ENCODE results near the gene OPCML. TPM values are rescaled to one million over a fixed set of nuclear protein-coding genes. Genes with fewer than 3 reads are reported as not detected.

The OPCML gene
- polyA plus RNA-seq, 1 donor from 2014 or later, result not detected

DNA sequence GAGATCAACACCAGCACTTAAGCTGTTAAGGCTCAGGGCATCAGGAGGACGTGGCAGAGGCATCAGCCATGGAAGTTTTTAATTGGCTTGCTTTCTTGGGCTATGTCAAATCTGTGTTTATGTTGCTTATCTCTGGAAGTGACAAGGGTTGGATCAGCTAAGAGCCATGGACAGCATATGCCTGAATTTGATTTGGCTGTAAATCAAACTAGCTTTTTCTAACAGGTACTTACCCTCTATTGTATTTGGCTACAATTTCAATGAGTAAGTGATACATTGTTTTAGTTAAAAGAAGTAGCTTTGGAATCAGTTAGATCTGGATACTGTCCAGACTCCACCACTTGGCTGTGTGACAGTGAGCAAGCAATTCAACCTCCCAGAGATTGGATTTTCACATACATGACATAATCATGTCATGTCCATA lies 936.6 kb downstream of the OPCML start:
- Mint-ChIP-seq H3K4me1 (no peaks in the 10 kb centered on the region), H3K36me3 (no peaks in the 10 kb centered on the region)

DNA sequence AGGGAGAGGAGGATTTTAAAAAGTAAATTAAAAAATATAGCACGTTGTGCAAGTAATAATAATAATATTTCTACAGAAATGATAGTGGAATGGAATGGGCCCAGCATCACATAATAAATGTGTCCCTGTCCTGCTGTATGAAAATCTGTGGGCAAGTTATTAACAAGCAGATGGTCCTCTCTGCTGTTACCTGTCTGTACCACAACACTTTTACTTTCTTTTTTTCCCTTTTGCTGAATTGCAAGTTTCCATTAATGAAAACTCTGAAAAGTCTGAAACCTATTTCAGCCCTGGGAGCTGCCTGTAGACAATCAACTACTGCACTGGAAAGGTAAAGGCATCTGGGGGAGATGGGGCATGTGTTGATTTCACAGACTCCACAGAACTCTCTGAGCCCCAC lies 937.1 kb downstream of the OPCML start:
- no peaks in the 10 kb centered on the region for H3K4me1 Mint-ChIP-seq
- H3K27me3 Mint-ChIP-seq, result no peaks in the 10 kb centered on the region
- peaks cover 0 to 10% (median 2%) of the 10 kb centered on the region in 3 donors for H3K9me3 Mint-ChIP-seq
- no peaks in the 10 kb centered on the region for H3K36me3 Mint-ChIP-seq
- no peak overlapping the region for H3K4me3 Mint-ChIP-seq
- no peak overlapping the region for H3K27ac Mint-ChIP-seq

More for the DNA sequence above, 936.6 kb downstream of the OPCML start:
- no peaks in the 10 kb centered on the region for H3K27me3 Mint-ChIP-seq
- no peak overlapping the region for H3K27ac Mint-ChIP-seq
- no peak overlapping the region for H3K4me3 Mint-ChIP-seq
- H3K9me3 Mint-ChIP-seq, result peaks cover 0 to 10% (median 2%) of the 10 kb centered on the region in 3 donors

DNA sequence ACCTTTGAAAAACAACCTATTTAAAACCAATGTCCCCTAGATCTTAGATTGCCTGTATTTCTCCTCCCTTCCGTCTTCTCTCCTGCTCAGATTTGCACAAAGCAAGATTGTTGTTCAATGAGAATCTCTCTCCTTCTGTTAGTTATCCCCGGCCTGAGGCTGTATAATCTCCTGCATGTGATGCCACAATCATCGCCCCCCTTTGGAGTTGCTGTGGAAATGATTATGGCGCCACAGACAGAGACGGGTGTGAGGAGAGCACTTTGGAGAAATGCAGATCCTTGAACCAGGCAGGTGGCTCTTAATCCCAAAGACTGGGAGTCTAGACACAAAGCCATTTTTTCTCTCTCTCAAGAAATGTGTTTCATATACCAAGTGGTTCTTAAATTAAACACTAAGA lies 941.3 kb downstream of the OPCML start:
- Mint-ChIP-seq H3K27me3 (no peaks in the 10 kb centered on the region), H3K4me3 (no peak overlapping the region), H3K27ac (no peak overlapping the region), H3K4me1 (no peaks in the 10 kb centered on the region), H3K36me3 (no peaks in the 10 kb centered on the region), H3K9me3 (peaks cover 0 to 8% (median 3%) of the 10 kb centered on the region in 3 donors)

DNA sequence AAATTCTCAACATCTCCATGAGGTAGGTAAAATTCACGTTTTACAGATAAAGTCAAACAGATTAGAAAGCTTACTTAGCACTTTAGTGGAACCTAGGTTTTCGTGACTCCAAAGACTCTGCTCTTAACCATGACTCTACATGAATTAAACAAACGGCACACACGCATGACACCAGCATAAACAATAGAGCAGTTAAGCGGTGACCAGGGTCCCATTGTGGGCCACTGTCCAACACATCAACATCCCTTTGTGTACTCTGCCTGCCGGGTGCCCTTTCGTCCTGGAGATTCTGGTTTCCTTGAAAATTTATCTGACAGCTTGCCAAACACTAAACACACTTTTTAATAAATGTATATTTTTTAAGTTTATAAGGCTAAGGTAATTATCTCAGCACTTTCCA lies 941.7 kb downstream of the OPCML start:
- Mint-ChIP-seq H3K27ac (no peak overlapping the region), H3K4me3 (no peak overlapping the region), H3K9me3 (peaks cover 0 to 8% (median 3%) of the 10 kb centered on the region in 3 donors), H3K27me3 (no peaks in the 10 kb centered on the region), H3K36me3 (no peaks in the 10 kb centered on the region), H3K4me1 (no peaks in the 10 kb centered on the region)

DNA sequence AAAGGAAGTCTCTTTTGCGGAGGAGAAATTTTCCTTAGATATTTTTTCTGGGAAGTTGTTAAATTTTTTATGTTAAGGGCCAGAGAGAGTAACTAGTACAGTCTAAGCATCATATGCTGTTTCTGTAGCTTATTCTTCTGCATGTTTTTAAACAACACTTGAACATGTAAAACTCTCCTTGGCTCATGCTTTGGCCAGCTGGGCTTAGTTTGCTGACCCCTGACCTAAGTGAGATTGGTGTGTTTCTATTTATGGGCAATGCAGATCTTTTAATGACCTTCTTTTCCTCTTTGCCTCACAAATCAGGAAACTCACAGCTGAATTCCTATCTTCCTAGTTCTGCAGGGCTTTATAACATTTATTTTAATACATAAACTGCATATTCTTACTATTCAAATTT lies 942.5 kb downstream of the OPCML start:
- Mint-ChIP-seq H3K4me1 (no peaks in the 10 kb centered on the region), H3K27ac (no peak overlapping the region), H3K36me3 (no peaks in the 10 kb centered on the region), H3K9me3 (peaks cover 0 to 8% (median 3%) of the 10 kb centered on the region in 3 donors), H3K4me3 (no peak overlapping the region), H3K27me3 (no peaks in the 10 kb centered on the region)

DNA sequence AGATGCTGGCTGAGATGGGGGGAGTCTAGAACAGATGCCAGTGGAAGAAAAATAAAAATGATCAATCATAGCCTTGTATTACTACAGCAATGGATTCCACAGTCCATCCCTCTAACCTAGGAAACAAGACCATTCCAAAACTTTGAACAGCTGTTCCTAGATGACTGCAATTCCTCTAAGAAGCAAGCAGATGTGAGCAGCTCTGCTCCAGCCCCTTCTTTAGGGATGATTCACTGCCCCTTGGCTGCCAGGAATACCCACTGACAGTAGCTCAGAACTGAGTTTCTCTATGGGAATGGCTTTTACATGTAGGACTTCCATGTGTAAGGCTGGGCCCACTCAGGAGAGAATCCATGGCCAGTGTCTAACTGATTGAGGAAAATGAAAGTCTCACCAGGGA lies 943.9 kb downstream of the OPCML start:
- H3K4me3 Mint-ChIP-seq, result no peak overlapping the region

DNA sequence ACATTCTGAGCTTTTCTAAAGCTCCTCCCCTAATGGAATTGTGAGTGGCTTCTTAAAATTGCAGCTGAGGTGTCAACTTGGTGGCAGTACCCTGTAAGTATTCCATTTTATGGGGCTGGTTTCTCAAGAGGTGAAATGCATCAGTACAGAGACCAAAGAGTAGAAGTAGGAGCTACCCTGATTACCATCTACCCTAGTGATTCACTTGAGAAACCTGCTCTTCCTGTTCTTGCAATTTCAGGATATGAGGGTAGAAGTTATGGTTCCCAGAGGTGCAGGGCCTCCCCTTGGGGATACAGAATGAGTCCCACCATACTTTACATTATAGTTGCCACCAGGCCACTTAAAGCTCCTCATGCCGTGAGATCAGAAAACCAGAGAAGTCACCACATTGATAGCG lies 944.6 kb downstream of the OPCML start:
- peaks cover 0 to 8% (median 3%) of the 10 kb centered on the region in 3 donors for H3K9me3 Mint-ChIP-seq
- no peaks in the 10 kb centered on the region for H3K27me3 Mint-ChIP-seq
- no peaks in the 10 kb centered on the region for H3K36me3 Mint-ChIP-seq
- no peak overlapping the region for H3K4me3 Mint-ChIP-seq
- no peaks in the 10 kb centered on the region for H3K4me1 Mint-ChIP-seq
- H3K27ac Mint-ChIP-seq, result no peak overlapping the region

More for the DNA sequence above, 943.9 kb downstream of the OPCML start:
- Mint-ChIP-seq H3K27ac (no peak overlapping the region), H3K36me3 (no peaks in the 10 kb centered on the region), H3K9me3 (peaks cover 0 to 8% (median 3%) of the 10 kb centered on the region in 3 donors), H3K27me3 (no peaks in the 10 kb centered on the region), H3K4me1 (no peaks in the 10 kb centered on the region)

DNA sequence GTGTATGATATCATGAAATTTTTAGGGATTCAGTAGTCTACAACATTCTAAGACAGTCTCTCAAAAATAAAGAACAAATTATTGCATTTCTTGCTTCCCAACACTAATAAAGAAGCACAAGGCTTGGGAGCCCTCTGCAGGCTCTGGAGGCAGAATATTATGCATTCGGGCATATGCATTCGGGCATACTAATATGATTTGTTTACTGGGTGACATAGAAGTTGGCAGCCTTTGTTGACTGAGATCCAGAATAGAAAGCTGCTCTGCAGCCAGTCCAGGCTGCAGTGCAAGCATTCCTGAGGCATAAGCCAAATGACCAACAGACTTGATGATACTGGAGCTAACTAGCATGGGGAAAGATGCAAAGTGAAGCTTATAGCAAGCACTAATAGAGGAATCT lies 945.5 kb downstream of the OPCML start:
- Mint-ChIP-seq H3K36me3 (no peaks in the 10 kb centered on the region), H3K4me1 (no peaks in the 10 kb centered on the region), H3K4me3 (no peak overlapping the region), H3K27ac (no peak overlapping the region), H3K27me3 (no peaks in the 10 kb centered on the region), H3K9me3 (peaks cover 0 to 4% (median 3%) of the 10 kb centered on the region in 3 donors)

DNA sequence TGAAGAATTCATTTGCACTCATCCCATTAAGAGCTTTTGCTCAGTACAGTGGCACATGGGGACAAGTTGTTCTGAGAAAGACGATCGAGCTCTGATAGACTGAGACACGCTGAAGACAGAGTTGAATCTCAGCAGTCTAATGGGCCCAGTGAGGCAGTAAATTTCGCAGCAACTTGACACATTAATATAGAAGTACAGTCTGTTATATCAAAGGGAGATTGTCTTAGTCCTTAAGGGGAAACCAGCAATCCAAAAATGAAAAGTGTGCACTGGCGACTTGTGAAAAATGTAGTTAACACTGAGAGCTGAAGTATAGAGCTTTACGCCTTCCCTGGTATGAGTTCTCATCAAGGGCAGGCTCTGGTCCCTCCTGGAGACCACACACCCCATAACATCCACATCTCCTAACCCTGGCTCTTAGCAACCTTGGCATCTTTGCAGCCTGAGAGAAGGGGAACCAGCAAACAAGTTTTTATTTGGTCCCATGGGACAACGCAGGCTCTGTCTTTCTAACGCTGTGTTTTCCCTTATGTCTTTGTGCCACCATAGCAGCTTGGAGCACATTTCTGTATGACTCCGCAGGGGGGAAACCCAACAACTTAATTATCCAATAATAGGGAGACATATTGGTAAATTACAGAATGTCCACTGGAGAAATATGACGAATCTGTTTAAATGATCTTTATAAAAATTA lies 952.5 kb downstream of the OPCML start:
- H3K9me3 Mint-ChIP-seq, result peaks cover 0 to 6% (median 5%) of the 10 kb centered on the region in 3 donors
- no peaks in the 10 kb centered on the region for H3K4me1 Mint-ChIP-seq
- H3K4me3 Mint-ChIP-seq, result no peak overlapping the region
- H3K27me3 Mint-ChIP-seq, result no peaks in the 10 kb centered on the region
- H3K27ac Mint-ChIP-seq, result no peak overlapping the region
- no peaks in the 10 kb centered on the region for H3K36me3 Mint-ChIP-seq

DNA sequence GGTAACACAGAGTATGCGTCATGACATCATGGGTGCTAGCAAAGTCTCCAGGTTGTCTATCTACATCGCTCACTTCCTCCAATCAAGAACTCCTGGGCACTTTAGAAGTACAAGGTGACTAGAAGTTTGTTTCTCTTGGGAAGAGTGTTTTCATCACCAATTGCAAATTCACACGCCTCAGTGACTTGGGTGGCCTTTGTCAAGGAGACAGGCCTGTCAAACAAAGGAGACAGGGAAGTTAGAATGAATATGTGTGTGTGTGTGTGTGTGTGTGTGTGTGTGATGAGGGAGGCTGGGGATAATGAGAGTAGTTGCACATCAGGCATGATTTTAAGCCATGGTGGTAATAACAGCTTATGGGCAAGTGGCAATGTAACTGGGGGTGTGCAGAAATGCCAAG lies 953.2 kb downstream of the OPCML start:
- Mint-ChIP-seq H3K4me3 (no peak overlapping the region), H3K9me3 (peaks cover 2 to 6% (median 5%) of the 10 kb centered on the region in 3 donors), H3K27ac (no peak overlapping the region), H3K36me3 (no peaks in the 10 kb centered on the region), H3K4me1 (no peaks in the 10 kb centered on the region), H3K27me3 (no peaks in the 10 kb centered on the region)

DNA sequence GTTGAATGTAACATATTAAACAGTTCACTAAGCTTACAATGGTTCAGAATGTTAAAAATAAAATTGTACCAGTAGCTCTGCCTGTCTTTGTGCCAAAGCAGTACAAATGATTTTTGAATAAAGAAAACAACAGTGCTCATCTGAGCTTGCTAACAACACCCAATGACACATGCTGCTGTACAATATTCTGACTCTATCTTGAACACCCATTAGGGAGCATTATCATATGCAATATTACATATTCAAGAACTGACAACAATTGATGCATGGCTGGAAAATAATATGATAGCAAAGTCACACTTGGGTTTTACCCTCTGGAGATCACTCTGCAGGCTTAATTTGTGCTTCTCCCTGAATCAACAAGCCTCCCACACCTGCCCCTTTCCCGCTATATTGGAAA lies 953.7 kb downstream of the OPCML start:
- no peaks in the 10 kb centered on the region for H3K36me3 Mint-ChIP-seq
- no peaks in the 10 kb centered on the region for H3K27me3 Mint-ChIP-seq
- H3K9me3 Mint-ChIP-seq, result peaks cover 2 to 10% (median 6%) of the 10 kb centered on the region in 3 donors
- no peaks in the 10 kb centered on the region for H3K4me1 Mint-ChIP-seq
- no peak overlapping the region for H3K27ac Mint-ChIP-seq
- no peak overlapping the region for H3K4me3 Mint-ChIP-seq

DNA sequence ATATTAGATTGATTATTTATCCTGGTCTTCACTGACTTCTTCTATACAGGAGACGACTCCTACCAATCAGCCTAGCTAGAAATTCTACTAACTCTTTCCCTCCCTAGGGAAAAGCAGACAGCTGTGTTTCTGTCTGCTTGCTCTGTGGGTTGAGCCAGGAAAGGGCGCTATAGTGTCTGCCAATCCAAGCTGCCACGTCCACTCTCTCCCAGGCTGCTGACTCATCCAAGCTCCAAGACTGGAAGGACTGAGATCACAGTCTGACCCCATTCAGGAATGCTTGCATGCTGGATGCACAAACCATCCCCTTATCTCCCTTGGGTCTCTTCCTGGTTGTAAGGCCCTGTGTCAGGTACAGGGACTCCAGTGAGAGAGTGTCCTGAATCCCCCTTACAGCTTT lies 955.6 kb downstream of the OPCML start:
- Mint-ChIP-seq H3K9me3 (peaks cover 2 to 17% (median 4%) of the 10 kb centered on the region in 3 donors), H3K4me1 (no peaks in the 10 kb centered on the region), H3K27ac (no peak overlapping the region), H3K36me3 (no peaks in the 10 kb centered on the region), H3K27me3 (no peaks in the 10 kb centered on the region), H3K4me3 (no peak overlapping the region)

DNA sequence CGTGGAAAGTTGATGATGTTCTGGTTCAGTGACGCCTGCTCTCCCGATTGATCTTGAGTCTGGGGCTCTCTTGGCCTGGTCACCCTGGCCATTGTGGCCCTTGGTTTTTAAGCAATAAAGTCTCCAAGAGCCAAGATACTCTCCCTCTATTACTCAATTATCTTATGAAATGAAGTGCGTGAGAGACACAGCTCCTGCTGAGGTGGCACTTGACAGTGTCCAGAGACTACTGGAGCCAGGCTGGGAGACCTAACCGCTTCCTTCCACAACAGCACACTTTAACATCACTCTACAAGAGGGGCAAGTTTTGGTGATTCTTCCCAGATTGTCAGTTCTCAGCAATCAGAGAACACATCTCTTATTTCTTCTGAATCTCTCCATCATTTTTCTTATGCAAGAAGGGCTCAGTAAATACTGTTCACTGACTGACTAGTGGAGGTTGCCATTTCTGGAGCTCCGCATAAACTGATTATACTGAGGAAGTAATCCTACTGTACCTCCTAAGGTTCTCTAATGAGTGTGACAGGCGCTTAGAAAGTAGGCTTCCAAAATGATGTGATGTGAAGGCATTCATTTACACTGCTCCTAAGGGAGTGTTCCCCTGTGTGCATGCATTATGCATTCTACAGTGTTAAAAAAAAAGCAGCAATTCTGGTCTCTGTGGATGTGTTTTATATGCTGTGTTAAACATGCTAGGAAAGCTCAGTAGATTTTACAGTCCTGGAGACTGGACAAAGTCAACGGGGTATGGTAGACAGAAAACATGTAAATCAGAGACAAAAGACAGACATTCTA lies 968.0 kb downstream of the OPCML start:
- Mint-ChIP-seq H3K27me3 (no peaks in the 10 kb centered on the region), H3K4me1 (peaks cover 0 to 2% (median 0%) of the 10 kb centered on the region in 3 donors), H3K27ac (no peak overlapping the region), H3K36me3 (no peaks in the 10 kb centered on the region), H3K9me3 (peaks cover 0 to 19% (median 8%) of the 10 kb centered on the region in 3 donors), H3K4me3 (no peak overlapping the region)

DNA sequence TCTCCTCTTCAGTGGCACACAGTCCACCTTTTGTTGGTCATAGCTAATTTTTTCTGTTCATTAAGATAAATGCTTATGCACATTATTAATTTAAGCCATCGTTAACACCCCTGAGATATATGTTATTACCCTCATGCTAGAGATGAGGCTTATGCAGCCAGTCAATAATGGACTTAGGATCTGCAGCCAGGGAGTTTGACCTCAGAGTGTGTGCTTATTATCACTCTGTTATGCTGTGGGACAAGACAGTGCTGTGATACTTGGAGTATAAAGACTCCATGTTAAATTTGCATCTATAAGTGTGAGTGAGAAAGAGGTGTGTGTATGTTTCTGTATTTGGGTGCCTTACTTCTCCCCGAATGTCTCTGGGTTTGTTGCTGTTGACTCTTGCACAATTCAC lies 969.3 kb downstream of the OPCML start:
- Mint-ChIP-seq H3K9me3 (peaks cover 3 to 21% (median 5%) of the 10 kb centered on the region in 3 donors), H3K36me3 (no peaks in the 10 kb centered on the region), H3K4me1 (peaks cover 0 to 2% (median 0%) of the 10 kb centered on the region in 3 donors), H3K27ac (no peak overlapping the region), H3K27me3 (no peaks in the 10 kb centered on the region), H3K4me3 (no peak overlapping the region)

DNA sequence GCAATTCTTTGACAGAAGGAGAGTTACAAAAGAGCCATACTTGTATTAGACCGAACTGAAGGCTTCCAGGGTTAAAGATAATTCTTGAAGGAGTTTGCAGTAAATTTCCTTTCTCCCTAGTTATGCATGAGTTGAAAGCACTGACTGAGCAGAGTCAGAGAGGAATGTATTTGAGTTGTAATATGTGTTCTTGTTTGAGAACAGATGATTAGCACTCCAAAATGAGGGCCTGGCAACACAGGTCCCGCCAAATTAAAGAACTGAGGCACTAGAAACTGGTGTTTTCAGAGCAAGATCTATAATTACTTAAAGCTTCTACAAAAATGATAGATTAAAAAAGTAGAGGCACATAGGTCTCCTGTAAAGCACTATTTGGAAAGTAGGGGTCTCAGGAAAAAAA lies 970.4 kb downstream of the OPCML start:
- no peak overlapping the region for H3K4me3 Mint-ChIP-seq
- H3K4me1 Mint-ChIP-seq, result peaks cover 0 to 2% (median 0%) of the 10 kb centered on the region in 3 donors
- H3K9me3 Mint-ChIP-seq, result peaks cover 2 to 16% (median 3%) of the 10 kb centered on the region in 3 donors
- H3K27ac Mint-ChIP-seq, result no peak overlapping the region
- H3K36me3 Mint-ChIP-seq, result no peaks in the 10 kb centered on the region
- H3K27me3 Mint-ChIP-seq, result no peaks in the 10 kb centered on the region
